SK-N-SH (cell line): ENCODE data around the gene PRPH. TPM values are rescaled to one million over a fixed set of nuclear protein-coding genes. Genes with fewer than 3 reads are reported as not detected.

Experiments used
- CTCF ChIA-PET: fragments of 300-600, 350-600 bp; formaldehyde crosslinking; extraction: SDS; loops from one replicate; lab custom pipeline; 2021; lab: Yijun Ruan, JAX
- POLR2A ChIA-PET: fragments of 350-600 bp; sonication (Branson Sonifier 250); formaldehyde crosslinking; extraction: SDS; loops from one replicate; lab custom pipeline; 2020; ENCODE audit warnings: antibody characterized with exemption, inconsistent platforms; lab: Yijun Ruan, JAX
- DNase-seq: peaks from one replicate; pipeline ENCODE4 v3.0.0; 2012
- H2AFZ ChIP-seq: fragments of 200-600 bp; sonication (generic); 2 replicates; pipeline ENCODE4 v1.8.1; 2016; ENCODE audit warnings: antibody characterized with exemption, mild to moderate bottlenecking, low read depth
- H3F3A ChIP-seq: fragments of 200-600 bp; sonication (generic); replicated peaks from 2 replicates; pipeline ENCODE3; 2016; ENCODE audit warnings: antibody characterized with exemption, mild to moderate bottlenecking; ENCODE audit not compliant: insufficient read depth
- H3K27ac ChIP-seq, 2 experiments: fragments of 200-500 bp in 1 of 2; fragments of 200-600 bp in 1 of 2; sonication (Bioruptor generic) in 1 of 2; sonication (generic), shearing (Covaris generic) in 1 of 2; 2 replicates each; pipeline versions ENCODE4 v1.5.1 to v1.6.1; 2014 to 2016; ENCODE audit warnings: low read depth in 2 of 2, inconsistent platforms in 1 of 2, low read length in 1 of 2, mild to moderate bottlenecking in 1 of 2, mixed read lengths in 1 of 2
- H3K27me3 ChIP-seq: fragments of 200-600 bp; sonication (generic), shearing (Covaris generic); 2 replicates; pipeline ENCODE4 v1.6.1; 2016; ENCODE audit warnings: mixed run types; ENCODE audit not compliant: insufficient read depth
- H3K36me3 ChIP-seq, 2 experiments: fragments of 200-500 bp in 1 of 2; fragments of 200-600 bp in 1 of 2; sonication (Bioruptor generic) in 1 of 2; sonication (generic) in 1 of 2; replicated peaks in 1 of 2; 2 replicates each; pipeline versions ENCODE3 to v1.5.1; 2014 to 2016; ENCODE audit warnings: low read length in 1 of 2, mild to moderate bottlenecking in 1 of 2; ENCODE audit not compliant: insufficient read depth in 2 of 2, control insufficient read depth in 1 of 2
- H3K4me1 ChIP-seq, 2 experiments: fragments of 200-500 bp in 1 of 2; fragments of 200-600 bp in 1 of 2; sonication (Bioruptor generic) in 1 of 2; sonication (generic), shearing (Covaris generic) in 1 of 2; 2 replicates each; pipeline versions ENCODE4 v1.5.1 to v1.6.1; 2014 to 2016; ENCODE audit warnings: low read depth in 1 of 2, low read length in 1 of 2, mixed run types in 1 of 2; ENCODE audit not compliant: insufficient read depth in 2 of 2, control insufficient read depth in 1 of 2
- H3K4me2 ChIP-seq: fragments of 200-600 bp; sonication (generic), shearing (Covaris generic); 2 replicates; pipeline ENCODE4 v1.6.1; 2017; ENCODE audit warnings: mixed run types
- H3K4me3 ChIP-seq, 2 experiments: fragments of 200-500 bp in 1 of 2; fragments of 200-600 bp in 1 of 2; sonication (Bioruptor generic) in 1 of 2; sonication (generic), shearing (Covaris generic) in 1 of 2; 2 replicates each; pipeline versions ENCODE4 v1.5.1 to v1.8.1; 2014 to 2016; ENCODE audit warnings: low read depth in 2 of 2, inconsistent platforms in 1 of 2, low read length in 1 of 2, mild to moderate bottlenecking in 1 of 2, mixed read lengths in 1 of 2, moderate library complexity in 1 of 2
- H3K79me2 ChIP-seq: fragments of 200-600 bp; sonication (generic); 2 replicates; pipeline ENCODE4 v1.8.1; 2017; ENCODE audit warnings: mild to moderate bottlenecking; ENCODE audit not compliant: insufficient read depth
- H3K9ac ChIP-seq: fragments of 200-600 bp; sonication (generic); 2 replicates; pipeline ENCODE4 v1.6.1; 2017; ENCODE audit warnings: mixed run types
- H3K9me2 ChIP-seq: fragments of 200-600 bp; sonication (generic); 2 replicates; pipeline ENCODE4 v1.6.1; 2017; ENCODE audit warnings: mixed run types
- H3K9me3 ChIP-seq: fragments of 200-600 bp; sonication (generic); 2 replicates; pipeline ENCODE4 v1.6.1; 2017; ENCODE audit warnings: mixed run types, mild to moderate bottlenecking, moderate library complexity
- H4K20me1 ChIP-seq: fragments of 200-600 bp; sonication (generic); 2 replicates; pipeline ENCODE4 v1.6.1; 2017; ENCODE audit warnings: mild to moderate bottlenecking, mixed run types; ENCODE audit not compliant: insufficient read depth
- EZH2phosphoT487 ChIP-seq: fragments of 200-600 bp; sonication (generic); IDR thresholded peaks from 2 replicates; pipeline ENCODE4 v1.6.1; 2017; ENCODE audit warnings: low read depth, mixed run types, mild to moderate bottlenecking, antibody characterized with exemption, moderate library complexity, borderline replicate concordance
- FOXJ3 ChIP-seq: sonication (generic); formaldehyde crosslinking; IDR thresholded peaks from 2 replicates; pipeline ENCODE4 v1.5.1; 2020; ENCODE audit warnings: mild to moderate bottlenecking, missing genetic modification reagents
- GATA2 ChIP-seq: sonication (generic); formaldehyde crosslinking; IDR thresholded peaks from 2 replicates; pipeline ENCODE4 v1.5.0; 2020; ENCODE audit warnings: mild to moderate bottlenecking, missing genetic modification reagents
- MEF2A ChIP-seq: IDR thresholded peaks from 2 replicates; pipeline ENCODE4 v1.4.0; 2012; ENCODE audit warnings: low read depth, borderline replicate concordance
- RFX5 ChIP-seq: IDR thresholded peaks from 2 replicates; pipeline ENCODE4 v1.6.1; 2012; ENCODE audit warnings: mild to moderate bottlenecking, improper control_type of control experiment, low read length
- RXRA ChIP-seq: IDR thresholded peaks from 2 replicates; pipeline ENCODE4 v1.4.0; 2012; ENCODE audit warnings: low read depth, mild to moderate bottlenecking, borderline replicate concordance
- SIN3A ChIP-seq: IDR thresholded peaks from 2 replicates; pipeline ENCODE4 v1.6.1; 2012; ENCODE audit warnings: low read depth, mild to moderate bottlenecking, low read length, moderate library complexity, borderline replicate concordance
- SMC3 ChIP-seq: IDR thresholded peaks from 2 replicates; pipeline ENCODE4 v1.6.1; 2012; ENCODE audit warnings: low read depth, low read length, improper control_type of control experiment
- TEAD4 ChIP-seq: IDR thresholded peaks from 2 replicates; pipeline ENCODE4 v1.4.0; 2012; ENCODE audit warnings: mild to moderate bottlenecking, borderline replicate concordance; ENCODE audit not compliant: insufficient read depth
- whole genome bisulfite sequencing: methylation state at CpG from one replicate; pipeline ENCODE4 v1.1.6; 2017; ENCODE audit warnings: low lambda C conversion rate; 5-methylcytosine and 5-hydroxymethylcytosine counted together
- polyA plus RNA-seq, 3 experiments: library from polyadenylated mRNA; depleted of rRNA; stranded (reverse); fragments of >200 nt; gene quantifications; 2 replicates each; pipeline ENCODE4 v1.2.3, GENCODE V29; 2012
- TF ChIP-seq, protein P1 (sequence below): IDR thresholded peaks from 2 replicates; pipeline ENCODE4 v1.4.0; 2012; ENCODE audit warnings: low read depth, borderline replicate concordance
- TF ChIP-seq, protein P2 (sequence below): fragments of 150-350 bp; IDR thresholded peaks from 2 replicates; pipeline ENCODE4 v1.6.1; 2016; ENCODE audit warnings: mild to moderate bottlenecking, low read depth, low read length
- TF ChIP-seq, protein P3 (sequence below): fragments of 150-350 bp; IDR thresholded peaks from 2 replicates; pipeline ENCODE4 v1.6.1; 2017; ENCODE audit warnings: antibody characterized with exemption, low read length, low read depth, borderline replicate concordance
- TF ChIP-seq, protein P4 (sequence below): IDR thresholded peaks from 2 replicates; pipeline ENCODE4 v1.6.1; 2012; ENCODE audit warnings: mild to moderate bottlenecking, low read depth, low read length, moderate library complexity
- TF ChIP-seq, protein P5 (sequence below): fragments of 200-600 bp; sonication (generic); IDR thresholded peaks from 2 replicates; pipeline ENCODE4 v1.6.1; 2017; ENCODE audit warnings: antibody characterized with exemption, mild to moderate bottlenecking, moderate library complexity

Gene PRPH
- polyA plus RNA-seq, 1 of the 3 experiments (the other 2 are of a cell fraction): 1.9 TPM

- TF ChIP-seq, protein P1, sequence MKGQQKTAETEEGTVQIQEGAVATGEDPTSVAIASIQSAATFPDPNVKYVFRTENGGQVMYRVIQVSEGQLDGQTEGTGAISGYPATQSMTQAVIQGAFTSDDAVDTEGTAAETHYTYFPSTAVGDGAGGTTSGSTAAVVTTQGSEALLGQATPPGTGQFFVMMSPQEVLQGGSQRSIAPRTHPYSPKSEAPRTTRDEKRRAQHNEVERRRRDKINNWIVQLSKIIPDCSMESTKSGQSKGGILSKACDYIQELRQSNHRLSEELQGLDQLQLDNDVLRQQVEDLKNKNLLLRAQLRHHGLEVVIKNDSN: no peak
- TF ChIP-seq, protein P2, sequence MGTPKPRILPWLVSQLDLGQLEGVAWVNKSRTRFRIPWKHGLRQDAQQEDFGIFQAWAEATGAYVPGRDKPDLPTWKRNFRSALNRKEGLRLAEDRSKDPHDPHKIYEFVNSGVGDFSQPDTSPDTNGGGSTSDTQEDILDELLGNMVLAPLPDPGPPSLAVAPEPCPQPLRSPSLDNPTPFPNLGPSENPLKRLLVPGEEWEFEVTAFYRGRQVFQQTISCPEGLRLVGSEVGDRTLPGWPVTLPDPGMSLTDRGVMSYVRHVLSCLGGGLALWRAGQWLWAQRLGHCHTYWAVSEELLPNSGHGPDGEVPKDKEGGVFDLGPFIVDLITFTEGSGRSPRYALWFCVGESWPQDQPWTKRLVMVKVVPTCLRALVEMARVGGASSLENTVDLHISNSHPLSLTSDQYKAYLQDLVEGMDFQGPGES: no peak
- TF ChIP-seq, protein P3, sequence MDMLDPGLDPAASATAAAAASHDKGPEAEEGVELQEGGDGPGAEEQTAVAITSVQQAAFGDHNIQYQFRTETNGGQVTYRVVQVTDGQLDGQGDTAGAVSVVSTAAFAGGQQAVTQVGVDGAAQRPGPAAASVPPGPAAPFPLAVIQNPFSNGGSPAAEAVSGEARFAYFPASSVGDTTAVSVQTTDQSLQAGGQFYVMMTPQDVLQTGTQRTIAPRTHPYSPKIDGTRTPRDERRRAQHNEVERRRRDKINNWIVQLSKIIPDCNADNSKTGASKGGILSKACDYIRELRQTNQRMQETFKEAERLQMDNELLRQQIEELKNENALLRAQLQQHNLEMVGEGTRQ: no peak
- TF ChIP-seq GATA2 (CRISPR knock-in tag): no peak
- no peak for TF ChIP-seq SIN3A
- no peak for TF ChIP-seq TEAD4
- TF ChIP-seq FOXJ3 (CRISPR knock-in tag): no peak
- TF ChIP-seq, protein P4, sequence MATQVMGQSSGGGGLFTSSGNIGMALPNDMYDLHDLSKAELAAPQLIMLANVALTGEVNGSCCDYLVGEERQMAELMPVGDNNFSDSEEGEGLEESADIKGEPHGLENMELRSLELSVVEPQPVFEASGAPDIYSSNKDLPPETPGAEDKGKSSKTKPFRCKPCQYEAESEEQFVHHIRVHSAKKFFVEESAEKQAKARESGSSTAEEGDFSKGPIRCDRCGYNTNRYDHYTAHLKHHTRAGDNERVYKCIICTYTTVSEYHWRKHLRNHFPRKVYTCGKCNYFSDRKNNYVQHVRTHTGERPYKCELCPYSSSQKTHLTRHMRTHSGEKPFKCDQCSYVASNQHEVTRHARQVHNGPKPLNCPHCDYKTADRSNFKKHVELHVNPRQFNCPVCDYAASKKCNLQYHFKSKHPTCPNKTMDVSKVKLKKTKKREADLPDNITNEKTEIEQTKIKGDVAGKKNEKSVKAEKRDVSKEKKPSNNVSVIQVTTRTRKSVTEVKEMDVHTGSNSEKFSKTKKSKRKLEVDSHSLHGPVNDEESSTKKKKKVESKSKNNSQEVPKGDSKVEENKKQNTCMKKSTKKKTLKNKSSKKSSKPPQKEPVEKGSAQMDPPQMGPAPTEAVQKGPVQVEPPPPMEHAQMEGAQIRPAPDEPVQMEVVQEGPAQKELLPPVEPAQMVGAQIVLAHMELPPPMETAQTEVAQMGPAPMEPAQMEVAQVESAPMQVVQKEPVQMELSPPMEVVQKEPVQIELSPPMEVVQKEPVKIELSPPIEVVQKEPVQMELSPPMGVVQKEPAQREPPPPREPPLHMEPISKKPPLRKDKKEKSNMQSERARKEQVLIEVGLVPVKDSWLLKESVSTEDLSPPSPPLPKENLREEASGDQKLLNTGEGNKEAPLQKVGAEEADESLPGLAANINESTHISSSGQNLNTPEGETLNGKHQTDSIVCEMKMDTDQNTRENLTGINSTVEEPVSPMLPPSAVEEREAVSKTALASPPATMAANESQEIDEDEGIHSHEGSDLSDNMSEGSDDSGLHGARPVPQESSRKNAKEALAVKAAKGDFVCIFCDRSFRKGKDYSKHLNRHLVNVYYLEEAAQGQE: no peak
- no peak for TF ChIP-seq RFX5
- TF ChIP-seq MEF2A: no peak
- no peak for TF ChIP-seq SMC3
- no peak for TF ChIP-seq RXRA
- TF ChIP-seq EZH2phosphoT487: no peak
- TF ChIP-seq, protein P5, sequence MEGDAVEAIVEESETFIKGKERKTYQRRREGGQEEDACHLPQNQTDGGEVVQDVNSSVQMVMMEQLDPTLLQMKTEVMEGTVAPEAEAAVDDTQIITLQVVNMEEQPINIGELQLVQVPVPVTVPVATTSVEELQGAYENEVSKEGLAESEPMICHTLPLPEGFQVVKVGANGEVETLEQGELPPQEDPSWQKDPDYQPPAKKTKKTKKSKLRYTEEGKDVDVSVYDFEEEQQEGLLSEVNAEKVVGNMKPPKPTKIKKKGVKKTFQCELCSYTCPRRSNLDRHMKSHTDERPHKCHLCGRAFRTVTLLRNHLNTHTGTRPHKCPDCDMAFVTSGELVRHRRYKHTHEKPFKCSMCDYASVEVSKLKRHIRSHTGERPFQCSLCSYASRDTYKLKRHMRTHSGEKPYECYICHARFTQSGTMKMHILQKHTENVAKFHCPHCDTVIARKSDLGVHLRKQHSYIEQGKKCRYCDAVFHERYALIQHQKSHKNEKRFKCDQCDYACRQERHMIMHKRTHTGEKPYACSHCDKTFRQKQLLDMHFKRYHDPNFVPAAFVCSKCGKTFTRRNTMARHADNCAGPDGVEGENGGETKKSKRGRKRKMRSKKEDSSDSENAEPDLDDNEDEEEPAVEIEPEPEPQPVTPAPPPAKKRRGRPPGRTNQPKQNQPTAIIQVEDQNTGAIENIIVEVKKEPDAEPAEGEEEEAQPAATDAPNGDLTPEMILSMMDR: no peak
- Histone ChIP-seq H3K36me3 (peaks cover 2 to 19% of the 10 kb centered on the region in 2 experiments), H3K4me3 (no peak overlapping the region), H3F3A (peaks cover 14% of the 10 kb centered on the region), H4K20me1 (no peaks in the 10 kb centered on the region), H2AFZ (no peak overlapping the region), H3K27me3 (no peaks in the 10 kb centered on the region), H3K27ac (no peak overlapping the region), H3K9me3 (no peaks in the 10 kb centered on the region), H3K79me2 (peaks cover 19% of the 10 kb centered on the region), H3K9me2 (no peaks in the 10 kb centered on the region), H3K4me1 (peaks cover 0 to 9% of the 10 kb centered on the region in 2 experiments; a peak in 1 of 4 replicates), H3K9ac (no peak overlapping the region), H3K4me2 (no peak overlapping the region)
- POLR2A ChIA-PET: no interaction called here
- CTCF ChIA-PET: no interaction called here
- DNase-seq: no peak
- 93% methylated on average over 2 of the region's 2 CpGs for WGBS
Measured at GRCh38 chr12:49327887-49328286, 32.9 kb downstream of the PRPH start.
